Activated effector memory CD4-positive, alpha-beta T cell treated with Interleukin-2 at 50 U/mL for 16 hours (primary cell): ENCODE data around the gene ART1.
"Not testable (repeated sequence)": the region's sequence is repeated elsewhere in the genome, so short reads cannot be mapped to it uniquely, and the experiment has no call there.

Experiments
- DNase-seq: peaks from one replicate; pipeline ENCODE4 v3.0.0-alpha.2; 2020

The ART1 gene

DNA sequence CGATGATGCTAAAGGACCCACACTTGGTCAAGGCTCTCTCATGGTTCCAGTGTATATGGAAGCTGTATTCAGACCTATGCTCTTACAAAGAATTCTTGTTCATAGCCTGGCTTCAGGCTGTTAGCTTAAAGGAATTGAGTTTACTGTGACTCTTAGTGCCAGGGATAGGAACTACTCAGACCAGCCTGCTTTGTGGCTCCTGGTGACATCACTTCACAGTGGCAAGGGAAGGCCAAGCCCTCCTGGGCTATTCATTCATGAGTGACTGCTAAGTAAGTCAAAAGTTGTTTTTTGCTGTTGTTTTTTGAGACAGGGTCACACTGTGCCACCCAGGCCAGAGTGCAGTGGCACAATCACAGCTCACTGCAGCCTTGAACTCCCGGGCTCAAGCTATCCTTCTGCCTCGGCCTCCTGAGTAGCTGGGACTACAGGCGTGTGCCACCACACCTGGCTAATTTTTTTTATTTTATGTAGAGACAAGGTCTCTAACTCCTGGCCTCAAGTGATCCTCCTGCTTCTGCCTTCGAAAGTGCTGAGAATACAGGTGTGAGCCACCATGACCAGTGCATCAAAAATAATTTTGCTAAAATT, 12.8 kb upstream of the ART1 start:
- DNase-seq, result no peak

DNA sequence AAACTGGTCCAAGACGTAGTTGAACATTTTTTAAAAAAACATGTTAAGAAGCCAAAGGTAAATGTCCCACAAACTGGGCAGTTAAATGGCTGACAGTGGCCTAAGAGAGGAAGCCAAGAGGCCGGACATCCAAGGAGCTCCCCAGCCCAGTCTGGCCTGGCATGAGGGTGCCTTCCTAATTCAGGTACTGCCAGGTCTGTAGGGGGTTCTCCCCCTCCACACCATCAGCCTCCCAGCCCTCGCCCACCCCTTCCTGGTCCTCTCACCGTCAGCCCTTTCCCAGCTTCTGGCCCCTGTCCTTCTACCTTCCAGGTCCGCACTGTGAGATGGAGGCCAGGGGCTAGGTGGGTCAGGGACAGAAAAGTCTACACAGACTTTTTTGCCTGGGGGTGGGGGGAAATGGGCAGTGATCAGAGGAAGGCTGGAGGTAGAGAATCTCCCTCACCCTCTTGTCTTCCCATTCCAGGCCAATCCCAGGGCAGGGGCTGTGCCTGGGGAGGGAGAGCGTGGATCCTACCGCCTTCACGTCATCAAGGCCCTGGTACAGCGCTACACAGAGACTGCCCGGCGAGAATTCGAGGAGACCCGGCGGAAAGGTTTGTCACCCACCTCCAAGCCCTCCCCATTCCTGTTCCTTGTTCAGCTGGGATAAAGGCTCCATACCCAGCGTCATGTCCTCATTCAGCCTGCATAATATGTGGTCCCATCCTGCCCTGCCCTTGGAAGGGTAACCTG, 9.1 kb upstream of the ART1 start:
- DNase-seq, result no peak

DNA sequence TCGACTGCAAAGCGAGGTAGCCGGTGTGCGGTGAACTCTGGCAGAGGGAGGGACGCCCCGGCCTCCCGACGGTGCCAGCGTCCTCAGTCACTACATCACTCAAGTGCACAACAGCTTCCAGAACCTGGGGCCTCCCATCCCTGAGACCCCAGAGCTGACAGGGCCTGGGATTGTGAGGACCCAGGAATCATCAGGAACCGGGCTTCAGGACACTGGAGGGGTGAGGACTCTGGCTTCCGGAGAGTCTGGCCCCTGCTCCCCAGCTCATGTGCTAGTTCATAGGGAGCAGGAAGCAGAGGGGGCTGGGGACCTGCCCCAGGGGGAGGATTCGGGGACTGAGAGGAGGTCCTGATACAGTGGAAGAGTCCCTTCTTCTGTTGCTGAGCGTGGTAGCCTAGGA, 7.7 kb upstream of the ART1 start:
- no peak for DNase-seq

DNA sequence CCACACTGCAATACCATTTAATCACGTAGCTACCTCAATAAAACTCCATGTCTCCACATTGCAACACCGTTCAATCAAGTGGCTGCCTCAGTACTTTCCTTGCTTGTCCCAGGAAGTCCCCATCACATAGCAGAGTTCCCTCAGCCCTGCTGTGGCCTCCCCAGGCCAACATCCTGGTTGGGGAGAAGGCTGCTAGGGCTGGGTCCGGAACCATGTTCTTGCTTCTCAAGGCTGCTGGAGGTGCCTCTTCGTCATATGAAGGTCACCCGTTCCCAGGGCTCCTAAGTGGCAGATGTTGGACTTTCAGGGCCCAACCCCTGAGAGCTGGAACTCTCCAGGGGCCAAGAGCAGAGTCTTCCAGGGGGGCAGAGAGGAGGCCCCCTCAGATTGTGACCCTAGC, 6.4 kb upstream of the ART1 start:
- DNase-seq, result no peak

DNA sequence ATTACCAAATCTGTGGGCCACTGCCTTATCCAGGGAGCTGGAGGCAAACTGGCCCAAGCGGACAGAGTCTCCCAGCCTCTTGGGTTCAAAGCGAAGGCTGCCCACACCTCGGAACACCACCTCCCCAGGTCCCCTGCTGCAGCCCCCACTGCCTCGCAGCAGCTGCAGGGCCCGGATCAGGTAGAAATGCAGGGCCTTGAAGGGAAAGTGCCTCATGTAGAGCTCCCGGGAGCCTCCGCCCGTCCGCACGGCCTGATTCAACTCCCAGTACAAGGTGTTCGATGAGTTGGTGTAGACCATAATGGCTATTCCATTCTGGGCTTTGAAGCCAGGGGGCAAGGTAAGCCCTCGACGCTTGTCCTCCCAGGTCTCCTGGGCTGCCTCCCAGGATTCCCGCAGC, 5.1 kb upstream of the ART1 start:
- no peak for DNase-seq

DNA sequence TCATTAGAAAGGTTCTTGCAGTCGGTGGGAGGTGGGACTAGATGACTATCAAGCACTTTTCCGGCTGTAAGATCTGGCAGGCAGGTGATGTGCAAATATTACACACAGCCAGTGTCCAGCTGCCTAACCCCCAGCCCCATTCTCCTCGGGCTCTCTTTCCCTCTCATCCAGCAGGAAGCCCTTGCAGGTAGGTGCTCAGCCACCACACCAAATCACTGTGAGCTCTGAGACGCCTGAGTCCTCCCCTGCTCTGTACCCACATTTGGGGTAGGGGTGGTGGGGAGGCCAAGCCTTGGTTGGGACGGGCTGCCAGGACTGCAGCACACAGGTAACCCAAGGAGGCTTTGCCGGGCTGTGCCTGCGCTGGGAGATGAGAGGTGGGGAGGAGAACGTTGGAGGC, 3.7 kb upstream of the ART1 start:
- no peak for DNase-seq

DNA sequence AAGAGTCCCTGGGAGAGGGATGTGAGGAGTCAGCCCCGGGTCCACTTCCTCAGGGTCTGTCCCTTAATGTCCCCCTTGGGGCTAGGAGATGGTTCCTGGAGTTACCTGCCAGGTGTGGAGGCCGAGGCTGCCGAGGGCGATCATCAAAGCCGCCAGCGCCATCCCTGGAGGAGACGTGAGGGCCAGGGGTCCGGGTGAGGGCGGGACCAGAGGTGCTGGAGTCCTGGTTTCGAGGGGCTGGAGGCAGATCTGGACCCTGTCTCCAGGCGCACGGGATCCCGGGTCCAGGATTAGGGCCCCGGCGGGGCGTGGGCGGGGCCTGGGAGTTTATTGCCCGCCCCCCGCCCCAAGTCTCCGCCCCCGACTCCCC, 3.2 kb upstream of the ART1 start, which contains the start of gene ART5:
Gene ART5 (minus strand): TSS at position 292 of the 370 bp plus-strand sequence. CDS start 130 bp downstream, at position 162.
- DNase-seq, result no peak

DNA sequence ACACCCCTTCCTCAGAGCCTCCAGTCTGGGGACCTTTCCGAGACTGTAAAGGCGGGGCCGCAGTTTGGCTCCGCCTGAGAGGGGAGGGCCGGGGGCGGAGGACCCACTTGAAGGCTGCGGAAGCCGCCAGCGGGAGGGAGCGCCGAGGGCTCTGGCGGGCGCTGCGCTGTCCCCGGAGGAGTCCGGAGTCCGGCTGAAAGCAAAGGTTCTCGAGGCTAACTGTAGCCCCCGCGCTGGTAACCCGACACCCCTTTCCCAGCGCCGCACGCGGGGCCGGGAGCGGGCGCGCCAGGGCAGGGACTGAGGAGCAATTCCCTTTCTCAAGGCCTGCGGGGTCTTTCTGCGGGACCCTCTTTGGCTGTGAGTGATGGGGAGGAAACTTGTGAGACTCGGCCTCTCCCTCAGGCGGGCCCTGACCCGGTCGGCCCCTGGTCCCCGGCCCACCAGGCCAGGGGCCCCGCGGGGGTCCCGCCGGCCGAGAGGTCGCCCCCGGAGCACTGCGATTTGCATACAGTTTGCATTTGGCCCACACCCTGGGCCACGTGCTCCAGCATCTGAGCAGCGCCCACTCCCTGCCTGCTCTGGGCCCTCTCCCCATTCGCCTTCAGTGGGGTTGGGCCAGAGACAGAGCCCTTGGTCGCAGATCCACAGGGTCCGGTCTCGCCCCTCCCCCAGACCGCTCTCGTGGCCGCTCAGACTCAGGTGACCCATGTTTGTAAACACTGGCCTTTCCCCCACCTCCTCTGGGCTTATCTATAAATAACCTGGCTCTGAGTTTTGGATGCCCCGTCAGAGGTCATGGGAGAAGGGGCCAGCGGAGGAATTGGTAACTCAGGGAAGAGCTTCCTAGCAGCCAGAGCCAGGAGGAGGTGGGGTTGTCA, 2.6 kb upstream of the ART1 start:
- DNase-seq, result peak; percentile 73

DNA sequence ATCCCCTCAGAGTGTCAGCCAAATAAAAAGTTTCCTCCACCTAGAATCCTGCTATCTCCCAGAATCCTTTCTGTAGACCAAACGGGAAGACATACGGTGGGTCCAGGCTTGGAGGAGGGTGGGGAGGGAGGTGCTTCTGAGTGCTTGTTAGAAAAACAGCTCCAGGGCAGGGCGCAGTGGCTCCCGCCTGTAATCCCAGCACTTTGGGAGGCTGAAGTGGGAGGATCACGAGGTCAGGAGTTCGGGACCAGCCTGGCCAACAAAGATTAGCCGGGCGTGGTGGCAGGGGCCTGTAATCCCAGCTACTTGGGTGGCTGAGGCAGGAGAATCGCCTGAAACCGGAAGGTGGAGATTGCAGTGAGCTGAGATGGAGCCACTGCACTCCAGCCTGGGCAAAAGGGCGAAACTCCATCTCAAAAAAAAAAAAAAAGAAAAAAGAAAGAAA, 1.8 kb upstream of the ART1 start:
- not testable (repeated sequence) for DNase-seq

DNA sequence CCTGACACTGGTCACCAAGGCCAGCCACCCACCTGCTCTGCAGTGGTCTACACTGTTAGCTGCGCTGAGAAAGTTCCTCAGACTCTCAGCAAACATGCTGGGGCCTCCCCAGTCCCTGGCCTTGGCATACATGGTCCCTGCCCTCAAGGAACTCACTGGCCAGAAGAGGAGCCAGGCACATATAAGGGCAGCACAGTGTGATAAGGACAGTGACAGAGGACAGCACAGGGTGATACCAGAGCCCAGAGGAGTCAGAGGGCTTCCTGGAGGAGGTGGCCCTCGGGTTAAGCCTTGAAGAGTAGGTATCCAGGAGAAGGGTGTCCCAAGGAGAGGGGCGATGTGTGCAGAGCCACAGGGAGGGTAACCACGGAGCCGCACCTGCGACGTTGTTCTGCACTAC, 624 bp downstream of the ART1 start:
- DNase-seq, result no peak

DNA sequence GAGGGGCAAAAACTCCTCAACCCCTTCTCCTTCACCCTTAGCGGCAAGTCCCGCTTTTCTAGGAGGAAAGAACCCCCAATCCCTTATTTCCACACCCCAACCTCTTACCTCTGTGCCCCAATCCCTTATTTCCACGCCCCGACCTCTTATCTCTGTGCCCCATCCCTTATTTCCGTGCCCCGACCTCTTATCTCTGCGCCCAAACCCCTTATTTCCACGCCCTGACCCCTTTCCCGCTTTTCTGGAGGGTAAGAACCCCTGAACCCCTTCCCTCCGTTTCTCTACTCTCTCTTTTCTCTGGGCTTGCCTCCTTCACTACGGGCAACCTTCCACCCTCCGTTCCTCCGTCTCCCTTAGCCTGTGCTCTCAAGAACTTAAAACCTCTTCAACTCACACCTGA, 3.9 kb downstream of the ART1 start:
- DNase-seq, result not testable (repeated sequence)

DNA sequence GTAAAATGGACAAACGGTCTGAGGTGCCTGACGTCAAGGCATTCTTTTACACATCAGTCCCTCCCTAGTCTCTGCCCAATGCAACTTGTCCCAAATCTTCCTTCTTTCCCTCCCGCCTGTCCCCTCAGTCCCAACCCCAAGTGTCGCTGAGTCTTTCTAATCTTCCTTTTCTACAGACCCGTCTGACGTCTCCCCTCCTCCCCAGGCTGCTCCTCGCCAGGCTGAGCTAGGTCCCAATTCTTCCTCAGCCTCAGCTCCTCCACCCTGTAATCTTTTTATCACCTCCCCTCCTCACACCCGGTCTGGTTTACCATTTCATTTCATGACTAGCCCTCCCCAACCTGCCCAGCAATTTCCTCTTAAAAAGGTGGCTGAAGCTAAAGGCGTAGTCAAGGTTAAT, 4.4 kb downstream of the ART1 start:
- not testable (repeated sequence) for DNase-seq

DNA sequence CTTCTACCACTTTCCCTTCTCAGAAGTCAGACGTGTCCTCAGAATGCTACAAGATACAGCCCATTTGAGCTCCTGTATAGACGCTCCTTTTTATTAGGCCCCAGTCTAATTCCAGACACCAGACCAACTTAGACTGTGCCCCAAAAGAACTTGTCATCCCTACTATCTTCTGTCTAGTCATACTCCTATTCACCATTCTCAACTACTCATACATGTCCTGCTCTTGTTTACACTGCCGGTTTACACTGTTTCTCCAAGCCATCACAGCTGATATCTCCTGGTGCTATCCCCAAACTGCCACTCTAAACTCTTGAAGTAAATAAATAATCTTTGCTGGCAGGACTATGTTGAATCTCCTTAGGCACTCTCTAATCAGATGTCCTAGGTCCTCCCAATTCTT, 7.6 kb downstream of the ART1 start:
- not testable (repeated sequence) for DNase-seq

DNA sequence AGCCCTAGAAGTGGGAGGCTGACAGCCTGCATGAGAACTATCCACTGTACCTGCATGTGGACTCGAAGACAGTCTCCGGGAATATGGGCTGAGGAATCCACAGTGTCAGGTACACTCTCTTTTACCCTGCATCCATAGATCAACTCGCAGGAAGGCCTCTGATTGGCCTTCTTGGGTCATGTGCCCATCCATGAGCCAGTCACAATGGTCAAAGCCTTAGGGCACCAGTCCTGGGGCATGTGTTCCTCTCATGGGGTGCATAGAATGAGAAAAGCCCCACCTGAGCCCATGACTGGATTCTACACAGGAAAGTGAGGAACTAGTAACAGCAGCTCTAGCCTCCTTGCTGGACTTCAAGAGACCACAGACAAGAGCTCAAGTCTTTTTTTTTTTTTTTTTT, 10.6 kb downstream of the ART1 start:
- DNase-seq, result no peak

DNA sequence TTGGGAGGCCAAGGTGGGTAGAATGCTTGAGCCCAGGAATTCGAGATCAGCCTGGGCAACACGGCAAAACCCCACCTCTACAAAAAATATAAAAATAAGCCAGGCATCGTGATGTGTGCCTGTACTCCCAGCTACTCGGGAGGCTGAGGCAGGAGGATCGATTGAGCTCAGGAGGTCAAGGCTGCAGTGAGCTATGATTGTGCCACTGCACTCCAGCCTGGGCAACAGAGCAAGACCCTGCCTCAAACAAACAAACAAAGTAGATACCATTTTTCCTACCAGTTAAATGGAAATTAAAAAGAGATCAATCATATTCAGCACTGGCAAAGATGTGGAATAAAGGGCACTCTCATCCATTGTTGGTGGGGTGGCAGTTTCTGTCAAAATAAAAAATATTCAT, 12.4 kb downstream of the ART1 start:
- DNase-seq, result not testable (repeated sequence)

DNA sequence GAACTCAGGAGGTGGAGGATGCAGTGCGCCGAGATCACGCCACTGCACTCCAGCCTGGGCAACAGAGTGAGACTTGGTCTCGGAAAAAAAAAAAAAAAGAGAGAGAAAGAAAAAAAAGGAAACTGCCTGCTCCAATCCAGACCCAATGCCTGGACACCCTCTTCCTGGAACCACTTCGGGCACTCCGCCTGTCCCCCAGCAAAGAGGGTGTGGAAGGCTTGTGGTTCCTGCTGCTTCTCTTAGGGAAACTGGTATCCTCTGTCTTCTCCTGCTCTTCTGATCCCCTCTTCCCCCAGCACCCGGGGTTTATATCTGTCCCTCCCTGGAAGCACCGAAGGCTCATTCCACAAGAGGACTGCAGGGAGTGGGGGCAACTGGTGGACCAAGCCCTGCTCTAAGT, 13.3 kb downstream of the ART1 start:
- DNase-seq, result no peak

DNA sequence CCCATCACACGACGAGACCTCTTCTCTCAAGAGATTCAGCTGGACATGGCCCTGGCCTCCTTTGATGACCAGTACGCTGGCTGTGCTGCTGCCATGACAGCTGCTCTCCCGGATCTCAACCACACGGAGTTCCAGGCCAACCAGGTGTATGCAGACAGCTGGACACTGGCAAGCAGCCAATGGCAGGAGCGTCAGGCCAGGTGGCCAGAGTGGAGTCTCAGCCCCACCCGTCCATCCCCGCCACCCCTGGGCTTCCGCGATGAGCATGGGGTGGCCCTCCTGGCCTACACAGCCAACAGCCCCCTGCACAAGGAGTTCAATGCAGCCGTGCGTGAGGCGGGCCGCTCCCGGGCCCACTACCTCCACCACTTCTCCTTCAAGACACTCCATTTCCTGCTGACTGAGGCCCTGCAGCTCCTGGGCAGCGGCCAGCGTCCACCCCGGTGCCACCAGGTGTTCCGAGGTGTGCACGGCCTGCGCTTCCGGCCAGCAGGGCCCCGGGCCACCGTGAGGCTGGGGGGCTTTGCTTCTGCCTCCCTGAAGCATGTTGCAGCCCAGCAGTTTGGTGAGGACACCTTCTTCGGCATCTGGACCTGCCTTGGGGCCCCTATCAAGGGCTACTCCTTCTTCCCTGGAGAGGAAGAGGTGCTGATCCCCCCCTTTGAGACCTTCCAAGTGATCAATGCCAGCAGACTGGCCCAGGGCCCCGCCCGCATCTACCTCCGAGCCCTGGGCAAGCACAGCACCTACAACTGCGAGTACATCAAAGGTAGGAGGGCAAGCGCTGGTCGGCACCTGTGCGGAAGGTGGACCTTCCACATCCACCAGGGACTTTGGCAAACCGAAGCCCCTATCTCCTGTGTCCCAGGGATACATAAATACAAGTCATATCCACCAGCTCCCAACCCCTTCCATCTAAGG, 14.9 kb downstream of the ART1 start:
- DNase-seq, result no peak

DNA sequence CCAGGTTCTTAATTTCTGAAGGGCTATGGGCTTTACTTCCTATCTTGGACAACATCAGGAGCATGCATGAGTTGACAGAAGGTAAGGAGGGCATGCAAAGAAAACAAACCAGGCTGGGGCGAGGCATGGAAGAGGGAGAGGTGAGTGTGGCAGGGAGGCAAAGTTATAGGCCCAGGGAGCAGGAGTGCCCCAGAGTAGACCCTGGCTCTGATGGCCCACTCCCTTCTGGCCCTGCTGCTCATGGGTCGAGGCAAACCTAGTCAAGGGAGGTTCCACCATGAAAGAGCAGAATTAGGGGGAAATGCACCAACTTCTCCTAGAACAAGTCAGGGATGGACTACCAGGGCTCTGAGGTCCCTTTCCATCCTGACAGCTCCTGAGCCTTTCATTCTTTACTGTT, 16.0 kb downstream of the ART1 start:
- no peak for DNase-seq

DNA sequence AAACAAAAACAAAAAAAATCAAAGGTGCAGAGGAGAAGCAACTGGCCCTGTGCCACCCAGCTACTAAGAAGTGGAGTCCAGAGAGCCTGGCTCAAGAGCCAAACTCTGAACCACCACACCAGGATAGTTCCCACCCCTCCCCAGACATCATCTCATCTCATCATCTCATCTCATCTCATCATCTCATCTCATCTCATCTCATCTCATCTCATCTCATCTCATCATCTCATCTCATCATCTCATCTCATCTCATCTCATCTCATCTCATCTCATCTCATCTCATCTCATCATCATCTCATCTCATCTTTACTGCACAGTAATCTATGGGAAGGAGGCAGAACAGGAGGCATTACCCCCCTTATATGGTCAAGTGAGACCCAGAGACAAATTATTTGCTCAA, 17.9 kb downstream of the ART1 start:
- DNase-seq, result no peak

DNA sequence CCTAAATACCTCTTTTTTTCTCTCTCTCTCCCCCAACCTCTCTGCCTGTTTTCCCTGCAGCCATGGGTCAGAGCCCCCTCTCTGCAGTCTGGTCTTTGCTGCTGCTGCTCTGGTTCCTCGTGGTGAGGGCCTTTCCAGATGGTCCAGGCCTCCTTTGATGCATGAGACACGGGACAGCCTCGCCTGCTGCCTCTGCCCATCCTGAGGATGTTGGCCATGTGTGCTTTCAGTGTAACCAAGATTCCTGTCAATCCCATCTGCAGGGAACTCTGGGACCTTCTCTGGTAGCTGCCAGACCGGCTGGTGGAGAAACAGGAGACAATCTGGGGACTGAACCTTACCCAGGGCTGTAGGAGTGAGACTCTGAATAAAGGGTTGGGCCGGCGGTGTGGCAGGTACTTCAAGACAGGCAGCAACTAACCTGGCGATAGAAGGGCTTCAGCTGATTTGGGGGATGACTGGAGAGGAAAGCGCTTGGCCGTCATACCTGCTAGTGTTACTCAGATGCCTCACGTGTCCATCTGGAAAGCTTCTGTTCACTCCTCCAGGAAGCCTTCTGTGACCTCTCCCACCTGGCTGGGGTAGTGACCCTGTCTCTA, 19.2 kb downstream of the ART1 start:
- no peak for DNase-seq

DNA sequence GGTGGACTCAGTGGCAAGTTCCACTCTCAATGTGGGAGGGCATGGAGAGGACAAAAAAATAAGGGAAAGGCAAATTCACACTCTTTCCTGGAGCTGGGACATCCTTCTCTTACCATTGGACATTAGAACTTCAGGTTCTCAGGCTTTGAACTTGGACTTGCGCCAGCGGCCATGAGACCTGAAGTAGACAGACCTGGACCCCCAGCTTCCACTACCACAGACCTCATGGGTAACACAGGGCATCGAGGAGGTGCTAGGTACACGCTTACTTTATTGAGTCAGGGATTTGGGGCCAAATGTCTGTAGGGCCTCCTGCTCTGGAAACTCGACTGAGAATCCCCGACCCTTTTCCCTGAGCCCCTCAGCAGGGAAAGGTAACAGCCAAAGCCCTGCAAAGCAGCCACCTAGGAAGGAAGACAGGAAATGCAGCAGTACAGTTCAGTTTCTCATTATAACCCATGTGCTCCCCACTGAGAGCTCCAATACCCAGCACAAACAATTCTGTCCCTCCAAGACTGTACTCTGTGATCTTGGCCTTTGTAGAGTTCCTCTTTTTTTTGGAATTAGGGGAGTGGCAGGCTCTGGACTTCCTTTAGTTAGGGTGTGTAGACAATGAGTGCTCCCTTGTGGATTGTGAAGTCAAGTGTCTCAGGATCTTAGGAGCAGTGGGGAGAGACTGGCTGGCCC, 20.6 kb downstream of the ART1 start:
- DNase-seq, result no peak
